GM12878 (cell line): ENCODE data around the gene CD82. TPM values are rescaled to one million over a fixed set of nuclear protein-coding genes. Genes with fewer than 3 reads are reported as not detected.
A peak's percentile ranks its signal among the peaks of the same experiment; 100 is the strongest.

Source experiments
- ATAC-seq: fragments of 200-7000 bp; cut with Tn5 transposase; 3 replicates; pipeline ENCODE4 v1.9.1; 2020; ENCODE audit warnings: mild to moderate bottlenecking, moderate library complexity
- BruUV-seq: library from RNA; stranded (reverse); fragments of 400-500 nt; replicated peaks from 2 replicates; lab custom pipeline; 2021; lab: Mats Ljungman, UMichigan
- CTCF ChIA-PET: fragments of 300-600 bp; sonication (Branson Sonifier 250); formaldehyde crosslinking; extraction: SDS; loops from one replicate; lab custom pipeline; 2021; ENCODE audit warnings: inconsistent platforms; lab: Yijun Ruan, JAX
- POLR2A ChIA-PET: fragments of 350-600 bp; formaldehyde crosslinking; extraction: SDS; loops from one replicate; lab custom pipeline; 2021; ENCODE audit warnings: inconsistent platforms; lab: Charles Lee
- RAD21 ChIA-PET: fragments of 300-600 bp; sonication (Branson Sonifier 250); formaldehyde crosslinking; loops from one replicate; lab custom pipeline; 2023; ENCODE audit warnings: antibody characterized with exemption; ENCODE audit not compliant: unreplicated experiment; lab: Charles Lee
- SMC1A ChIA-PET: fragments of 300-600 bp; sonication (Branson Sonifier 250); formaldehyde crosslinking; loops from one replicate; lab custom pipeline; 2023; ENCODE audit not compliant: unreplicated experiment, uncharacterized antibody; lab: Charles Lee
- DNase-seq: peaks from one replicate; pipeline ENCODE4 v3.0.0-alpha.2; 2011; ENCODE audit warnings: low read depth, low spot score
- FAIRE-seq: peaks from 3 replicates; lab custom pipeline; 2011; peaks lifted over from hg19 to GRCh38; lab: Jason Lieb, UNC
- H2AFZ ChIP-seq: 2 replicates; pipeline ENCODE4 v1.6.0; 2011; ENCODE audit warnings: low read depth, low read length, control low read depth; ENCODE audit not compliant: control insufficient read depth
- H3K27ac ChIP-seq: 2 replicates; pipeline ENCODE4 v1.5.1; 2011; ENCODE audit warnings: control low read depth; ENCODE audit not compliant: control insufficient read depth, insufficient read depth
- H3K27me3 ChIP-seq, 2 experiments: replicated peaks in 1 of 2; 2 replicates each; pipeline versions ENCODE4 v1.6.0 to v1.6.1; 2011; ENCODE audit warnings: low read length in 1 of 2; ENCODE audit not compliant: control insufficient read depth in 2 of 2, insufficient read depth in 2 of 2
- H3K36me3 ChIP-seq, 2 experiments: 2 replicates each; pipeline ENCODE4 v1.5.1; 2011; ENCODE audit warnings: low read length in 1 of 2; ENCODE audit not compliant: control insufficient read depth in 2 of 2, insufficient read depth in 2 of 2
- H3K4me1 ChIP-seq: 2 replicates; pipeline ENCODE4 v1.6.1; 2011; ENCODE audit warnings: mild to moderate bottlenecking, low read length, moderate library complexity, mixed read lengths; ENCODE audit not compliant: control insufficient read depth, insufficient read depth
- H3K4me2 ChIP-seq: 2 replicates; pipeline ENCODE4 v1.6.0; 2011; ENCODE audit warnings: control low read depth; ENCODE audit not compliant: control insufficient read depth, insufficient read depth
- H3K4me3 ChIP-seq: fragments of 200-600 bp; sonication (generic); 2 replicates; pipeline ENCODE4 v1.5.1; 2016
- H3K79me2 ChIP-seq: 2 replicates; pipeline ENCODE4 v1.6.0; 2011; ENCODE audit warnings: low read length; ENCODE audit not compliant: control insufficient read depth, insufficient read depth
- H3K9ac ChIP-seq: 2 replicates; pipeline ENCODE4 v1.8.0; 2011; ENCODE audit warnings: low read length, control low read depth, mixed read lengths; ENCODE audit not compliant: control insufficient read depth, insufficient read depth
- H3K9me3 ChIP-seq: replicated peaks from 3 replicates; pipeline ENCODE4 v1.5.1; 2011; ENCODE audit warnings: mild to moderate bottlenecking, low read length; ENCODE audit not compliant: control insufficient read depth, insufficient read depth
- H4K20me1 ChIP-seq: 2 replicates; pipeline ENCODE4 v1.6.0; 2011; ENCODE audit not compliant: control insufficient read depth, insufficient read depth
- ATF7 ChIP-seq: fragments of 450-650 bp; IDR thresholded peaks from 2 replicates; pipeline ENCODE4 v1.6.1; 2016; ENCODE audit warnings: low read depth, mild to moderate bottlenecking
- BACH1 ChIP-seq: fragments of 450-650 bp; IDR thresholded peaks from 2 replicates; pipeline ENCODE4 v1.6.1; 2017; ENCODE audit warnings: mild to moderate bottlenecking, borderline replicate concordance
- MYC ChIP-seq: IDR thresholded peaks from 2 replicates; pipeline ENCODE4 v1.6.1; 2011; ENCODE audit warnings: mild to moderate bottlenecking, low read length, moderate library complexity, inconsistent platforms; ENCODE audit not compliant: insufficient read depth, insufficient replicate concordance, insufficient read length, severe bottlenecking
- NFXL1 ChIP-seq: fragments of 450-650 bp; IDR thresholded peaks from 2 replicates; pipeline ENCODE4 v1.6.1; 2017; ENCODE audit warnings: antibody characterized with exemption, mild to moderate bottlenecking, borderline replicate concordance
- NR2C1 ChIP-seq: fragments of 450-650 bp; IDR thresholded peaks from 2 replicates; pipeline ENCODE4 v1.6.1; 2017; ENCODE audit warnings: antibody characterized with exemption, mild to moderate bottlenecking, moderate library complexity
- NRF1 ChIP-seq: conservative IDR thresholded peaks from 2 replicates; pipeline ENCODE4 v1.6.1; 2011; ENCODE audit warnings: mild to moderate bottlenecking, low read depth, low read length, improper control_type of control experiment
- POLR2AphosphoS2 ChIP-seq: IDR thresholded peaks from 2 replicates; pipeline ENCODE4 v1.6.1; 2011; ENCODE audit warnings: low read depth, mild to moderate bottlenecking, low read length, improper control_type of control experiment, moderate library complexity
- POLR2AphosphoS5 ChIP-seq: IDR thresholded peaks from 2 replicates; pipeline ENCODE4 v1.6.1; 2011; ENCODE audit warnings: mild to moderate bottlenecking, low read length, inconsistent platforms
- SMARCA5 ChIP-seq: fragments of 450-650 bp; IDR thresholded peaks from 2 replicates; pipeline ENCODE4 v1.6.1; 2017; ENCODE audit warnings: mild to moderate bottlenecking
- SUPT20H ChIP-seq: IDR thresholded peaks from 2 replicates; pipeline ENCODE4 v1.6.1; 2011; ENCODE audit warnings: low read depth, mild to moderate bottlenecking, low read length, moderate library complexity, borderline replicate concordance; ENCODE audit not compliant: control insufficient read depth
- WGBS: methylation state at CpG from one replicate; pipeline ENCODE4 v1.1.6; 2016; ENCODE audit warnings: low lambda C conversion rate; ENCODE audit not compliant: insufficient replicate concordance, insufficient coverage; ENCODE audit errors: missing lambda C conversion rate; 5-methylcytosine and 5-hydroxymethylcytosine counted together
- in situ Hi-C: fragments of 300-500 bp; cut with MboI; formaldehyde crosslinking; loops from 9 replicates; pipeline ENCODE4 v1.14.3; 2018; ENCODE audit warnings: mixed read lengths
- intact Hi-C: fragments of 100-400 bp; cut with micrococcal nuclease; formaldehyde crosslinking; loops from one replicate; pipeline ENCODE4 v1.14.2; 2022; ENCODE audit not compliant: unreplicated experiment
- polyA plus RNA-seq, 11 experiments: library from polyadenylated mRNA; depleted of rRNA in 4 of 11; unstranded in 6 of 11; stranded (reverse) in 5 of 11; fragments of >200 nt; fragmentation: Nextera tagmentation in 4 of 11; fragmentation: Illumina TruSeq in 1 of 11; extraction: Ambion mirVana in 4 of 11; extraction: Trizol in 1 of 11; gene quantifications; 1 replicate in 1 of 11; 2 replicates in 10 of 11; pipeline versions ENCODE4 v1.2.1 to v1.2.3, GENCODE V29; 2011 to 2016; ENCODE audit warnings: inconsistent platforms in 2 of 11, missing spikeins in 2 of 11, low read depth in 1 of 11
- total RNA-seq, 4 experiments: library from RNA; depleted of rRNA in 3 of 4; stranded (reverse); fragments of >200 nt in 3 of 4; fragmentation: Illumina TruSeq in 1 of 4; extraction: Trizol in 1 of 4; gene quantifications; 2 replicates each; pipeline versions ENCODE4 v1.2.1 to v1.2.3, GENCODE V29; 2013 to 2021
- TF ChIP-seq, protein P1 (sequence below): fragments of 450-650 bp; formaldehyde crosslinking; IDR thresholded peaks from 2 replicates; pipeline ENCODE4 v1.4.0; 2020; ENCODE audit warnings: mild to moderate bottlenecking, moderate library complexity

Gene CD82
- total and polyA plus RNA-seq, 10 of the 15 experiments (the other 5 are each of a cell fraction or from before 2014, with no cell fraction given) = 5.2 to 180 (median 84.7) TPM

GRCh38 chr11:44606472-44606871, 41.0 kb downstream of the CD82 start:
- Histone ChIP-seq H3K27me3 (no peaks in the 10 kb centered on the region), H4K20me1 (no peaks in the 10 kb centered on the region), H3K4me2 (no peak overlapping the region), H3K4me3 (no peak overlapping the region), H3K9ac (no peak overlapping the region), H3K79me2 (no peaks in the 10 kb centered on the region; the same call in 1 of the 2 replicates), H2AFZ (no peak overlapping the region), H3K36me3 (peaks cover 27 to 36% of the 10 kb centered on the region in 2 experiments), H3K4me1 (peaks cover 88% of the 10 kb centered on the region), H3K9me3 (no peaks in the 10 kb centered on the region), H3K27ac (no peak overlapping the region)
- no peak for DNase-seq
- ATAC-seq = no peak
- ChIA-PET SMC1A (interaction anchor here (1.4 to 1.5 kb wide), 2 partner anchors 10 to 49 kb away, joined by 8 to 11 read pairs; no protein-coding TSS in a partner anchor), POLR2A (interaction anchor here (21.2 kb wide), 1 partner anchor 39 kb away, joined by 434 read pairs; the partner anchor contains the start of gene CD82), CTCF (interaction anchor here (1.6 to 1.7 kb wide), 2 partner anchors 10 to 25 kb away, joined by 5 read pairs; no protein-coding TSS in a partner anchor), RAD21 (interaction anchor here (1.3 to 1.4 kb wide), 2 partner anchors 8 to 47 kb away, joined by 3 read pairs; no protein-coding TSS in a partner anchor)
- WGBS = 79% methylated on average over 3 of the region's 3 CpGs
- no peak for FAIRE-seq
- BruUV-seq = TSS peak; percentile 13
- intact Hi-C loops (no loop called here), in situ Hi-C loops (loop anchor here (5.0 kb wide), 1 partner anchor 39 kb away; the partner anchor contains the start of gene CD82)
- 0 out of 2 replicates have a peak, but pooled peaks have one; percentile 39 for TF ChIP-seq POLR2AphosphoS5
- peak; percentile 24; the same call in 1 of the 2 replicates for TF ChIP-seq POLR2AphosphoS2
- TF ChIP-seq SMARCA5 = no peak
- no peak for TF ChIP-seq BACH1
- TF ChIP-seq MYC = no peak
- TF ChIP-seq NRF1 = no peak
- no peak for TF ChIP-seq NFXL1
- no peak for TF ChIP-seq ATF7
- TF ChIP-seq, protein P1, sequence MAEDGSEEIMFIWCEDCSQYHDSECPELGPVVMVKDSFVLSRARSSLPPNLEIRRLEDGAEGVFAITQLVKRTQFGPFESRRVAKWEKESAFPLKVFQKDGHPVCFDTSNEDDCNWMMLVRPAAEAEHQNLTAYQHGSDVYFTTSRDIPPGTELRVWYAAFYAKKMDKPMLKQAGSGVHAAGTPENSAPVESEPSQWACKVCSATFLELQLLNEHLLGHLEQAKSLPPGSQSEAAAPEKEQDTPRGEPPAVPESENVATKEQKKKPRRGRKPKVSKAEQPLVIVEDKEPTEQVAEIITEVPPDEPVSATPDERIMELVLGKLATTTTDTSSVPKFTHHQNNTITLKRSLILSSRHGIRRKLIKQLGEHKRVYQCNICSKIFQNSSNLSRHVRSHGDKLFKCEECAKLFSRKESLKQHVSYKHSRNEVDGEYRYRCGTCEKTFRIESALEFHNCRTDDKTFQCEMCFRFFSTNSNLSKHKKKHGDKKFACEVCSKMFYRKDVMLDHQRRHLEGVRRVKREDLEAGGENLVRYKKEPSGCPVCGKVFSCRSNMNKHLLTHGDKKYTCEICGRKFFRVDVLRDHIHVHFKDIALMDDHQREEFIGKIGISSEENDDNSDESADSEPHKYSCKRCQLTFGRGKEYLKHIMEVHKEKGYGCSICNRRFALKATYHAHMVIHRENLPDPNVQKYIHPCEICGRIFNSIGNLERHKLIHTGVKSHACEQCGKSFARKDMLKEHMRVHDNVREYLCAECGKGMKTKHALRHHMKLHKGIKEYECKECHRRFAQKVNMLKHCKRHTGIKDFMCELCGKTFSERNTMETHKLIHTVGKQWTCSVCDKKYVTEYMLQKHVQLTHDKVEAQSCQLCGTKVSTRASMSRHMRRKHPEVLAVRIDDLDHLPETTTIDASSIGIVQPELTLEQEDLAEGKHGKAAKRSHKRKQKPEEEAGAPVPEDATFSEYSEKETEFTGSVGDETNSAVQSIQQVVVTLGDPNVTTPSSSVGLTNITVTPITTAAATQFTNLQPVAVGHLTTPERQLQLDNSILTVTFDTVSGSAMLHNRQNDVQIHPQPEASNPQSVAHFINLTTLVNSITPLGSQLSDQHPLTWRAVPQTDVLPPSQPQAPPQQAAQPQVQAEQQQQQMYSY = no peak
- no peak for TF ChIP-seq NR2C1
- no peak for TF ChIP-seq SUPT20H
